Ishikawa (cell line): Measurements from ENCODE around the gene LRRC71.

Experiments
- FOXM1 ChIP-seq: IDR thresholded peaks from 2 replicates; pipeline ENCODE4 v1.6.1; 2012; ENCODE audit warnings: low read depth, borderline replicate concordance
- TAF1 ChIP-seq: IDR thresholded peaks from 2 replicates; pipeline ENCODE4 v1.6.1; 2012; ENCODE audit warnings: low read depth, mild to moderate bottlenecking

DNA sequence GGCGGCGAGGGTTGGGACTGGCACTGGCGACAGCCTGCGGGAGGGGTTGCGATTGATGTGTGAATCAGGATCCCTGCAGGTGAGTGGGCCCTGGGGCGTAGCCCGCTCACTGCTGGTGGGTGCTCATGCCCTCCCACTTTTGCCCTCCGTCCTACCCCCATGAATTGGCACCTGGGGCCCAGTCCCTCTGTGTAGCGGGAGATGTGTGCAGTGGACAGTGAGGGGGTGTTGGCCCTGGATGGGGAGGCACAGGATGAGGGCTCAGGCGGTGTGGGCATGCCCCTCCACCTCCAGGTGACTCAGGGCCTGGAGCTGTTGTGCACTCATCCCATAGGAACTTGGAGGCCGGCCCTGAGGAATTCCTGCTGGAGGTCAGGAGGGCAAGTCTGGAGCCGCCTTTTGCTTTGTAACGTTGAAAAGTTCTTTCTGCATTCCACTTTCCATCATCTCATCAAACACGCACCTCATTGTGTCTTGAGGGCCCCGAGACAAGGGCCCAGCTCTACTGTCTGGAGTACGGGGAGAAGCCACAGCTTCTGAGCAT is 23.9 kb upstream of the LRRC71 start:
- TF ChIP-seq TAF1 (no peak), FOXM1 (no peak)
